Right forelimb (tissue), 1 donor: Measurements from ENCODE around the gene SYNJ2.

Source experiments
- DNase-seq: peaks from one replicate; pipeline ENCODE4 v3.0.0-alpha.2; 2018

The SYNJ2 gene

DNA sequence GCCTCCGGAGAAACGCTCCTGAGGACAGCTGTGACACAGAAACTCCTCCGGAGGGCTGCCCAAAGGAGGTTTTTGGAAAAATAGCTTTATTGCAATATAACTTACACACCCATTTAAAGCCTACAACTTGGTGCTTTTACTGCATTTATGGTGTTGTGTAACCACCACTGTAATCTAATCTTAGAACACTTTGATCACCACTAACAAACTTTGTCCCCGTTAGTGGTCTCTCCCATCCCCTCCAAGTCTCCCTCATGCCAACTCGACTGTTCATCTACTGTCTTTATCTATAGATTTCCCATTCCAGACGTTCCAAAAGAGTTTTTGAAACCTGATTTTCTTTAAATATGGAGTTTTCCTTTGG is 62.8 kb downstream of the SYNJ2 start:
- no peak for DNase-seq

GRCh38 chr6:158046201-158047126 is 64.8 kb downstream of the SYNJ2 start:
- DNase-seq: no peak

GRCh38 chr6:158047127-158047518 is 65.5 kb downstream of the SYNJ2 start:
- DNase-seq: no peak

DNA sequence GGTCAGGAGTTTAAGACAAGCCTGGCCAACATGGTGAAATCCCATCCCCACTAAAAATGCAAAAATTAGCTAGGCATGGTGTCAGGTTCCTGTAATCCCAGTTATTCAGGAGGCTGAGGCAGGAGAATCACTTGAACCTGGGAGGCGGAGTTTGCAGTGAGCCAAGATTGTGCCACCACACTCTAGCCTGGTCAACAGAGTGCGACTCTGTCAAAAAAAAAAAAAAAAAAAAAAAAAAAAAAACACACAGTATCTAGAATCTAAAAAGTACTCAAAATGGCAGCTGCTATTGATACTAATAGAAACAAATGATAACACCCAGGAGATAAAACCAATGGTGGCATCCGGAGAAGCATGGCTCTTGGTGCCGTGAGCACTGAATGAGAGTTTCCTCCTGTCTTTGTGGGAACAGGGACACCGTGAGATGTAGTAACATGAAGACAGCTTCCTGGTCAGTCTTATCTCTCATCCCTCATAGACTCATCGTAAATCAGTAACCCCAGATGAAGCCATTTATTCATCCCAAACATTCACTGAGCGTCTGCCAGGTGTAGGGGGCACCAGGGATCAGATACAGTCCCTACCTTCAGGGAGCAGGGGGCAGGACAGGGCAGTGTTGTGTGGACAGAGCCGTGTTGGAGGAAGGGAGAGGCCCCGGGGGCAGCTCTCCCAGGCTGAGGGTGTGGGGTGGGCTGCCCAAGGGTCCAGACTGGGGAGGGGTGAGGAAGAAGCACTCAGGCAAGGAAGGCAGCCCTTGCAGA is 66.1 kb downstream of the SYNJ2 start:
- DNase-seq: no peak

- DNase-seq: no peak
Measured at GRCh38 chr6:158048589-158048988, 66.9 kb downstream of the SYNJ2 start.

DNA sequence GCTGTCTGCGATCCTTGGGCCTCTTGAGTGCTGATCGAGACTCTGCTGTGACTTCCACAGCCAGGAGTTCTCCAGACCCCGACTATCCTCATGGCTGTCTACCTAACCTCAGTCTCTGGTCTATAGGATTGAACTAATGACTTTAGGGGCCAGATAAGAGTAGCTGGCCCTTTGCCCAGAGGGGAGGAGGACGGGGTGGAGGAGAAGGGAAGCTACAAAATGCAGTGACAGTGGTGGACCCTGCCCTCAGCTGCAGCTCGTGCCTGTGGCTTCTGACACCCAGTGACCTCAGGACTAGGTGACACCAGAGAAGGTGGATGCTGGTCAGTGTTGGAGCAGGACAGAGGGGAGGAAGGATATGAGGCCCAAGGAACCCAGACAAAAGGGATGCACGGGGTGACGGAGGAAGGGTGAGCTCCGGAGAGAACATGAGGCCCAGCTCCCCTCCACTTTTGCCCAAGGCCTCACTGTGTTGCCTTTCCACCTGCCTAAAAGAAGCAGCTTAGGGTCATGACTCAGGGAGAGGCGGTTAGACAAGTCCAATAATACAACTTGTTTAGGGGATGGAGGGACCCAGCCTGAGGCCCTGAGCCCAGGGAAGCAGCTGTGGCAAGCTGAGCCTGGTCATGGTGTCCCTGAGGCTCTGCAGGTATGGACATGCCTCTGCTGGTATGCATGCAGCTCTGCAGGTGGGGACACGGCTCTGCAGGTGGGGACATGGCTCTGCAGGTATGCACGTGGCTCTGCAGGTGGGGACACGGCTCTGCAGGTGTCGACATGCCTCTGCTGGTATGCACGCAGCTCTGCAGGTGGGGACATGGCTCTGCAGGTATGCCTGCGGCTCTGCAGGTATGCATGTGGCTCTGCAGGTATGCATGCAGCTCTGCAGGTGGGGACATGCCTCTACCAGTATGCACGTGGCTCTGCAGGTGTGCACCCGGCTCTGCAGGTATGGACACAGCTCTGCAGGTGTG is 67.7 kb downstream of the SYNJ2 start:
- DNase-seq: no peak

GRCh38 chr6:158050107-158050735 is 68.6 kb downstream of the SYNJ2 start:
- DNase-seq: no peak

- DNase-seq: no peak
Measured at GRCh38 chr6:158050955-158051354, 69.3 kb downstream of the SYNJ2 start.

DNA sequence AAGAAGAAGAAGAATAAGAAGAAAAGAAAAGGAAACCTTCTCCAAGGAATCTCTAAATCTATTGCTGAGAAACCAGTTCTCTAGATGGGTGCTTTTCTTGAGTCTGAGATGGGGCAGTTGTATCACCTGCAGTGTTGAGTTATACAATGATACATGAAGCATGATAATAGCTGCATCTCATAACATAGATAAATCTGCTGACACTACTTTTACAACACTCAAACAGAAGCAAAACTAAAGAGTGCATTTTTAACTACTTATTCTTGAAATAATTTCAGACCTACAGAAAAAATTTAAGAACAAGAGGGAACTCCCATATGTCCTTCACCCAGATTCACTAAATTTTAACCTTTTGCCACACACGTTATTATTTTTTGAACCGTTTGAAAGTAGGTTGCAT is 70.3 kb downstream of the SYNJ2 start:
- no peak for DNase-seq

GRCh38 chr6:158053377-158054313 is 72.0 kb downstream of the SYNJ2 start:
- DNase-seq: no peak

DNA sequence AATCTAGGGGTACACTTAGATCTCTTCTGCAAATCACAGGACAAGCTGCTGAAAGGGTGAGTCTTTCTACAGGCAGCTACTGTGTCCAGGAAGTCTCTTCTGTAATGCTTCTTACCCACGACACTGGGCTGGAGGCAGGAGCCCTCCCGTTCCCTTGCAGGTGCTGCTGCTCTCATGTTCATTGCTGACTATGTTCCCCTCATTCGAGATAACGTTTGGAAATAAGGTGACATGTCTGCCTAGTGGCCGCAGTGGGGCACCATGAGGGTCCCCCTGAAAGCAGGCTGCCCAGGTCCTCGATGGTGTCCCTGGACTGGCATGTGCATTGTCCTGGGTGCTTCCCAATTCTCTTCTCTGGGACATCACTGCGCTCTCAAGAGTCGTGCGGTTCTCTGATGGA is 74.7 kb downstream of the SYNJ2 start:
- no peak for DNase-seq

- no peak for DNase-seq
Measured at GRCh38 chr6:158056804-158057203, 75.1 kb downstream of the SYNJ2 start.

DNA sequence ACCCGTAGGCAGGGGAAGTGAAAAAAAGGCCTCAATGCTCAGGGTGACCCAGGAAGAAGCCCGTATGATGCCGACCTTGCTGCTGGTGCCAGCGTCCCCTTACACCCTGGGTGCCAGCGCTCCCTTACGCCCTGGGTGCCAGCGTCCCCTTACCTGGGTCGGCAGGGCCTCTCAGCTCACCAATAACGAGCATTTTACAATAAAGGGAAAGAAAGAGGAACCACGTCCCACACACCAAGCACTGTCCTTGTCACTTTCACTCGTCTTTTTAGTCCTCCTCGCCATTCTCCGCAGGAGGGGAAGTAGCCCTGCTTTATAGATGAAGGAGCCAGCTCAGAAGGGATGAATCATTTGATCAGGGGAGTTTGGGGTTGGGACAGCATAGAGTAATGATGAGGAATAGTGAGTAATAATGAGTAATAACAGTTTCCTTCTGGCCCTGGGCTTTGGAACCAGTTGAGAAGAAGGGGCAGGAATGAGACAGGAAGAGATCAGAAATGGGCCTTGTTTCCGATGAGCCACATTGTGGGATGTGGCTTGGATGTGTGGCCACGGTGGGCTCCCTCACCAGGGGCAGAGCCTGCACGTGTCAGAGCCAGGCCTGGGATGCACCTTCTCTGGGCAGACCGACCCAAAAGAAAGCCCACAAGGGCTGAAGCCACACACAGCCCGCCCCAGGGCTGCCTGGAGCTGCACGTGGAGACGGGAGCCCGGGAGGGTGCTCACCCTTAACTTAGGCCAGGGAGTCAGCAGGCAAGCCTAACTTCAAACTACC is 75.7 kb downstream of the SYNJ2 start:
- no peak for DNase-seq

GRCh38 chr6:158058171-158058651 is 76.5 kb downstream of the SYNJ2 start:
- no peak for DNase-seq

DNA sequence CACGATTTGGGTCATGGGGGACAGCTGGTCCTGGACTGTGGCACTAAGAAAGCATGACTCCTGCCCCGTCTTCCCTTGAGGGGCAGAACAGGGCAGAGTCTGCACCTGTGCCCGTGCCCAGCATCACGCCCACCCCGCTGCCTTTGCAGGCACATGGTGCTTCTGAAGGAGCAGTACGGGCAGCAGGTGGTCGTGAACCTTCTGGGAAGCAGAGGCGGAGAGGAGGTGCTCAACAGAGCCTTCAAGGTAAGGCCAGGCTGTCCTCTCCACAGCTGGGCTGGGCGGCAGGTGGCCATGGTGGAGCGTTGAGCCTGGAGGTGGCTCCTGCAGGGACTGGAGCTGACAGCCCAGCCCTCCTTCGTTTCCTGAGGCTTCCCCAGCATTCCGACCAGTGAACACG is 77.4 kb downstream of the SYNJ2 start:
- DNase-seq: no peak

DNA sequence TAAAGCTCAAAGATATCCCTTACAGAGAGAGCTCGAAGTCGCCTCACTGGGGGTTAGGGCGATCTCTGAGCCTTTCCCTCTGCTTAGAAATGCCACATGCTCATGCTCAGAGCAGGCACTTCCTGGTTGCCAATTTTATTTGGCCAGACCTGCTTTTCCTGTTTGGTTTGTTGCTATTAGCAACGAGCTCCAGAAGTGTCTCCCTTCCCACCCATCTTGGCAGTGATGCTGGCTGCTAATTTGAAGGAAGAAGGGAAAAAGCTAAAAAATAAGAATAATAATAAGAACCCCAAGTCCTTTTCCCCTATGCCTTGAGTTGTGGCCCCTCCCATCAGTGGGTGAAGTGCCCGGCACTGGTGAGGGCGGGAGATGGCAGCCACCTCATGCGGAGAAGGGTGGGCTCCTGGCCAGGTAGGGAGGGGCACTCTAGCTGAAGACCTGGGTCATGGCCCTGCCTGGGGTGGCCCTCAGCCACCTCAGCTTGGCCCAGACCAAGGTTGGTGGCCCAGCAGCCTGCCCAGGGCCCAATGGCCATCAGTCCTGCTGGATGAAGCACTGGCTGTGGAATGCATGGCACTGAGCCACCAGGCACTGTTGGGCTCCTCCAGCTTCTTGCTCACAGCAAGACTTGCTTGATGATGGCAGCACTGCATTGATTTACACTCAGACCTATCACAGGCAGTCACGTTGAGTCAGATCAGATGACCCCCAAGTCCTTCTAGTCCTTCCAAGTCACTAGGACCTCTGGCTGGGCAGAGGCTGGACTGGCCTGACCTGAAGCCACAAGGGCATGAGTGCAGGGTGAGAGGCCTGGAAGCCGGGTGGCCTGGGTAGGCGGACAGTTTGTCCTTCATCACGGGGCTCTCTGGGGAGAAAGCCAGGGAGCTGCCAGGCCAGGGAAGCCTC is 79.0 kb downstream of the SYNJ2 start:
- DNase-seq: peak; percentile 79

DNA sequence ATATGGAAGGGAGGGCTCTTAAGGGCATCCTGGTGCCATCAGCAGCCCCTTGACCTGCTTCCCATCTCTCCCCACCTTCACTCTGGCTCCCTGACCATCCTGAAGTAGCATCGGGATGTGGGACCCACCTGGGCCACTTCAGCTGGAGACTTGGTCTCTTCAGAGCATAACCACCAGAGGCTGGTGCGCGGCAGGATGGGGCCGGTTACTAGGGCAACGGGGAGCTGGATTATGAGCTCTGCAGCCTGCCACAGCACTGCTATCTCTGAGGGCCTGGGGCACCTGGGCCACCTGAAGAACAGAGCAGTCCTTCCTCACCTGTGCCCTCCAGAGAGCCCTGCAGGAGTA is 79.7 kb downstream of the SYNJ2 start:
- no peak for DNase-seq

DNA sequence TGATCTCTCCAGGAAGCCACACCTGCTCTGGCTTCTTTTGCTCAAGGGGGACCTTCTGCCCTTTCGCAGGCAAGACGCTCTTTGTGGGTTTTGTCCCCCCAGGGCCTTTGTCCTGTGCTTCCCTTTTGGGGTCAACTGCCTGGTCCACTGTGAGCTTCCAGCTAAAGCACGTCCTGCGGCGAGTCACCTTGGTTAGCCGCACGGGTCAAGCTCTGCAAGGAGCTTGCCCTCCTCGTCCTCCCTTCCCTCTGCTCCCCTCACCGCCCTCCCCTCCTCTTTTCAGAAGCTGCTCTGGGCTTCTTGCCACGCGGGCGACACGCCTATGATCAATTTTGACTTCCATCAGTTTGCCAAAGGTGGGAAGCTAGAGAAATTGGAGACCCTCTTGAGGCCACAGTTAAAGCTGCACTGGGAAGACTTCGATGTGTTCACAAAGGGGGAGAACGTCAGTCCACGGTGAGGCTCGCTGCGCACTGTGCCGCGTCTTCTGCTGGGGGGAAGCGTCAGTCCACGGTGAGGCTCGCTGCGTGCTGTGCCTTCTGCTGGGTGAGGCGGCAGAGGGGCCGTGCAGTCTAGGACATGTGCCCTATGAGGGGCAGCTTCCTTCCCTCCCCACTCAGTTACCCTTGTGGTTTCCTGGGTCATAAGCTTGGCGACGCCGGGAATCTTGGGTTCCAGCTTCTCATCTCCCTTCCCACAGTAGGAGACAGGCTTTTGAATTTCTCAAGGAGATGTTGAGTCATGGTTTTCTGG is 80.2 kb downstream of the SYNJ2 start:
- DNase-seq: no peak

GRCh38 chr6:158063736-158064135 is 82.1 kb downstream of the SYNJ2 start:
- DNase-seq: no peak
